ENCODE data around the gene TOMM22.

TOMM22 gene

GRCh38 chr22:38729946-38730345 lies 48.2 kb downstream of the TOMM22 start:
- Histone ChIP-seq H3K4me1 (ENCODE audit: control insufficient read depth, insufficient read depth, low read length) (no peaks in the 10 kb centered on the region), H3K4me3 (ENCODE audit: low read depth, low read length) (no peak overlapping the region), H3K9me3 (ENCODE audit: control insufficient read depth, insufficient read depth, low read depth, low read length) (no peaks in the 10 kb centered on the region), H3K36me3 (ENCODE audit: control insufficient read depth in 2 of 2, insufficient read depth in 1 of 2, low read length in 2 of 2) (peaks cover 22 to 96% of the 10 kb centered on the region in 2 experiments), H3K27ac (ENCODE audit: extremely low read depth, low read depth, low read length) (no peak overlapping the region)
- TF ChIP-seq ZNF140 (tag by site-specific recombination; IDR thresholded peaks at IDR 0.05) (no peak), ZNF280D (tag by site-specific recombination; IDR thresholded peaks at IDR 0.05) (no peak), KLF16 (tag by site-specific recombination; IDR thresholded peaks at IDR 0.05) (no peak), OVOL3 (tag by site-specific recombination; IDR thresholded peaks at IDR 0.05) (no peak), HIC1 (tag by site-specific recombination; IDR thresholded peaks at IDR 0.05) (no peak), HOXA7 (CRISPR knock-in tag; IDR thresholded peaks at IDR 0.05; ENCODE audit: borderline replicate concordance) (no peak), ZBTB7A (tag by site-specific recombination; IDR thresholded peaks at IDR 0.05; ENCODE audit: low read depth) (no peak), BCL6B (tag by site-specific recombination; IDR thresholded peaks at IDR 0.05) (no peak), YY1 (tag by site-specific recombination; IDR thresholded peaks at IDR 0.05) (no peak), ZNF792 (tag by site-specific recombination; IDR thresholded peaks at IDR 0.05) (no peak), ZNF629 (tag by site-specific recombination; IDR thresholded peaks at IDR 0.05) (no peak), ZNF510 (tag by site-specific recombination; IDR thresholded peaks at IDR 0.05; ENCODE audit: insufficient replicate concordance) (no peak), ZNF26 (tag by site-specific recombination; IDR thresholded peaks at IDR 0.05) (no peak), ZBTB11 (tag by site-specific recombination; conservative IDR thresholded peaks at IDR 0.05; ENCODE audit: low read depth) (no peak), GLI2 (tag by site-specific recombination; IDR thresholded peaks at IDR 0.05; ENCODE audit: borderline replicate concordance, low read depth) (no peak), ZNF692 (tag by site-specific recombination; IDR thresholded peaks at IDR 0.05) (no peak), KLF8 (tag by site-specific recombination; IDR thresholded peaks at IDR 0.05) (no peak), ELK4 (IDR thresholded peaks at IDR 0.05; ENCODE audit: borderline replicate concordance, low read depth, low read length) (no peak)
- POLR2A ChIA-PET = no interaction called here
- CTCF ChIA-PET = interaction anchor here (0.9 kb wide), 1 partner anchor 15 kb away, joined by 3 read pairs; no protein-coding TSS in a partner anchor

All from HEK293 (cell line).